KMS-11 (cell line): Measurements from ENCODE around the gene LIMS2.

Experiments
- H2AFZ ChIP-seq: fragments of 200-600 bp; sonication (generic); 2 replicates; pipeline ENCODE4 v1.6.1; 2016; ENCODE audit warnings: antibody characterized with exemption, mixed run types, low read depth
- H3K27ac ChIP-seq: fragments of 200-600 bp; sonication (generic); 2 replicates; pipeline ENCODE4 v1.6.1; 2016; ENCODE audit warnings: mild to moderate bottlenecking, mixed run types
- H3K27me3 ChIP-seq: fragments of 200-600 bp; sonication (generic); 2 replicates; pipeline ENCODE4 v1.6.1; 2017; ENCODE audit warnings: mild to moderate bottlenecking, low read depth, mixed run types, moderate library complexity; ENCODE audit not compliant: insufficient read depth
- H3K36me3 ChIP-seq: fragments of 200-600 bp; sonication (generic); 2 replicates; pipeline ENCODE4 v1.6.1; 2017; ENCODE audit warnings: mild to moderate bottlenecking, mixed run types; ENCODE audit not compliant: insufficient read depth
- H3K4me1 ChIP-seq: fragments of 200-600 bp; sonication (generic); 2 replicates; pipeline ENCODE4 v1.6.1; 2016; ENCODE audit warnings: mild to moderate bottlenecking, low read depth, mixed run types; ENCODE audit not compliant: poor library complexity, severe bottlenecking
- H3K4me2 ChIP-seq: fragments of 200-600 bp; sonication (generic); 2 replicates; pipeline ENCODE4 v1.7.0; 2016; ENCODE audit warnings: mild to moderate bottlenecking, mixed run types
- H3K4me3 ChIP-seq: fragments of 200-600 bp; sonication (generic); IDR thresholded peaks from 2 replicates; pipeline ENCODE4 v1.6.1; 2017; ENCODE audit warnings: low read depth, low read length, mixed read lengths; ENCODE audit not compliant: insufficient read depth
- H3K79me2 ChIP-seq: fragments of 200-600 bp; sonication (generic); 2 replicates; pipeline ENCODE4 v1.6.1; 2016; ENCODE audit warnings: low read depth, mixed run types; ENCODE audit not compliant: insufficient read depth
- H3K9ac ChIP-seq: fragments of 200-600 bp; sonication (generic); 2 replicates; pipeline ENCODE4 v1.6.1; 2016; ENCODE audit warnings: mild to moderate bottlenecking, mixed run types
- H4K20me1 ChIP-seq: fragments of 200-600 bp; sonication (generic); 2 replicates; pipeline ENCODE4 v1.6.1; 2016; ENCODE audit warnings: mild to moderate bottlenecking, mixed run types; ENCODE audit not compliant: insufficient read depth
- CTCF ChIP-seq: fragments of 200-600 bp; sonication (generic); conservative IDR thresholded peaks from 2 replicates; pipeline ENCODE4 v1.6.1; 2017; ENCODE audit warnings: low read depth, mild to moderate bottlenecking, antibody characterized with exemption, low read length, moderate library complexity, mixed read lengths

LIMS2 gene

DNA sequence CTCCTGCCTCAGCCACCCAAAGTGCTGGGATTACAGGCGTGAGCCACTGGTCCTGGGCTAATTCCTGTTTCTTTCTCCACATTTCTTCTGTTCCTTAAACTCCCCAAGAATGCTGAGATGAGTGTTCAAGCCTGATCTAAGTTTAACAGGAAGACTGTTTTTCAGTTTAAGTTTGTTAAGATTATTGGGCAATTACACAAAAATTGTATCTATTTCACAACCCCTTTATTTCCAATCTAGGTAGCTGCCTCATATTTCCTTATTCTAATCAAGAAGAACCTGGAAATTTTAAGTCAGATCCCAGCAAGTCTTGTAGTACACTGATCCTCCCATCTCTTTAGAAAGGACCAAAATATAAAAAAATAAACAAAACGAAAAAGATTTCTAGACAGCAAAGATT lies 37.7 kb upstream of the LIMS2 start:
- Histone ChIP-seq H3K9ac (no peak overlapping the region), H3K27me3 (no peaks in the 10 kb centered on the region), H3K79me2 (no peaks in the 10 kb centered on the region), H3K4me3 (no peak overlapping the region), H3K27ac (no peak overlapping the region), H3K4me1 (no peaks in the 10 kb centered on the region), H3K4me2 (no peak overlapping the region), H2AFZ (no peak overlapping the region), H4K20me1 (no peaks in the 10 kb centered on the region), H3K36me3 (0 out of 2 replicates have a peak, but pooled peaks cover 3% of the 10 kb centered on the region)
- TF ChIP-seq CTCF = no peak

DNA sequence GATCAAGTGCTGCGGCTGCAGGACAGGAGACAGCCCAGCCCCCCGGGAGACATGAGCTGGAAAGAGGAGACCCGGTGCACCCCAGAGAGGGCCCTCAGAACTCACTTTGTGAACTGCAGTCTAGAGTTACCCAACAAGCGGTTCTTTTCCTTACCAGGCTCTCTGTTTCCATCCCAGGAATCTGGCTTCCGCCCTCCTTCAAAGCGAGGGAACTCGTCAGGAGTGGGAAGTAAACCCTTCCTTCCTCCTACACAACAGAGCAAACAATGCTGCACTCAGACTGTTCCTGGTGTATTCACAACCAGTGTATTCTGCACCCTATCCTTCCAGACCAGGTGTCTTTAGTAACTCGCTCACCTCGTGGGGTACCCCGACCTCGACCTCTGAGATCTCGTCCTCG lies 34.0 kb upstream of the LIMS2 start:
- no peak overlapping the region for H2AFZ ChIP-seq
- no peak overlapping the region for H3K27ac ChIP-seq
- no peak for TF ChIP-seq CTCF
- no peak overlapping the region for H3K4me3 ChIP-seq
- H3K27me3 ChIP-seq = no peaks in the 10 kb centered on the region
- H3K9ac ChIP-seq = no peak overlapping the region
- H3K4me2 ChIP-seq = no peak overlapping the region
- peaks cover 20% of the 10 kb centered on the region for H3K4me1 ChIP-seq
- no peaks in the 10 kb centered on the region for H3K79me2 ChIP-seq
- H3K36me3 ChIP-seq = 0 out of 2 replicates have a peak, but pooled peaks cover 3% of the 10 kb centered on the region
- no peaks in the 10 kb centered on the region for H4K20me1 ChIP-seq

GRCh38 chr2:127707890-127708648 lies 32.7 kb upstream of the LIMS2 start:
- Histone ChIP-seq H3K4me2 (no peak overlapping the region), H3K79me2 (peaks cover 9% of the 10 kb centered on the region; the same call in 1 of the 2 replicates), H2AFZ (no peak overlapping the region), H3K4me3 (no peak overlapping the region), H3K4me1 (peaks cover 33% of the 10 kb centered on the region), H3K27ac (no peak overlapping the region), H4K20me1 (no peaks in the 10 kb centered on the region), H3K9ac (no peak overlapping the region), H3K27me3 (no peaks in the 10 kb centered on the region), H3K36me3 (0 out of 2 replicates have a peak, but pooled peaks cover 3% of the 10 kb centered on the region)
- TF ChIP-seq CTCF = no peak

GRCh38 chr2:127706215-127706990 lies 31.1 kb upstream of the LIMS2 start:
- H3K27me3 ChIP-seq = no peaks in the 10 kb centered on the region
- H3K4me1 ChIP-seq = peaks cover 41% of the 10 kb centered on the region
- peaks cover 17% of the 10 kb centered on the region; the same call in 1 of the 2 replicates for H3K79me2 ChIP-seq
- peak overlapping the region; percentile 97; the same call in 1 of the 2 replicates for H3K27ac ChIP-seq
- no peaks in the 10 kb centered on the region for H4K20me1 ChIP-seq
- no peak overlapping the region for H3K4me2 ChIP-seq
- no peak overlapping the region for H3K9ac ChIP-seq
- 0 out of 2 replicates have a peak, but pooled peaks cover 3% of the 10 kb centered on the region for H3K36me3 ChIP-seq
- H3K4me3 ChIP-seq = no peak overlapping the region
- H2AFZ ChIP-seq = no peak overlapping the region
- TF ChIP-seq CTCF = no peak
